ENCODE measurements around the gene GLB1L2.

GLB1L2 gene

GRCh38 chr11:134352111-134352510, 20.3 kb downstream of the GLB1L2 start:
- no peak for TF ChIP-seq GATA3 (IDR thresholded peaks at IDR 0.05; ENCODE audit: low read depth, low read length)
- TF ChIP-seq GATA2 (IDR thresholded peaks at IDR 0.05; ENCODE audit: low read depth, low read length): no peak

GRCh38 chr11:134355136-134355535, 23.3 kb downstream of the GLB1L2 start:
- TF ChIP-seq GATA3 (IDR thresholded peaks at IDR 0.05; ENCODE audit: low read depth, low read length) (no peak), GATA2 (IDR thresholded peaks at IDR 0.05; ENCODE audit: low read depth, low read length) (no peak)

DNA sequence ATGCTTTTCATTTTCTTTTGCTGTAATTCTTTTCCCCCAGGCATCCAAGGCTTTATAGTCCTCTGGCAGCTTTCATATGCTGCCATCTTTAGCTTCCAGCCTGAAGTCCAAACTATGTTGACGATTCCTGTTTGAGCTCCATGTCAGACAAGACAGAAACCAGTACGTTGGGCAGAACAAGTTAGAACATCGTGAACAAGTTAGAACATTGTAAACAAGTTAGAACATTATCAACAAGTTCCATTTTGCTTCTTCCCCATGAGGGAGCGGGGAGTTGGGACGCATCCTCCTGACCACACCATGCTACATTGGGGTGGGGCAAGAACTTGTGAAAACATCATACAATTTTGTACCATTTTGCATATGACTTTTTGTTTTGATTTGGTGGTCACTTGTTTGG, 23.9 kb downstream of the GLB1L2 start:
- TF ChIP-seq GATA3 (IDR thresholded peaks at IDR 0.05; ENCODE audit: low read depth, low read length): no peak
- TF ChIP-seq GATA2 (IDR thresholded peaks at IDR 0.05; ENCODE audit: low read depth, low read length): no peak

- TF ChIP-seq GATA2 (IDR thresholded peaks at IDR 0.05; ENCODE audit: low read depth, low read length): no peak
- no peak for TF ChIP-seq GATA3 (IDR thresholded peaks at IDR 0.05; ENCODE audit: low read depth, low read length)
These were observed 25.1 kb downstream of the GLB1L2 start for GRCh38 chr11:134356656-134357544.

DNA sequence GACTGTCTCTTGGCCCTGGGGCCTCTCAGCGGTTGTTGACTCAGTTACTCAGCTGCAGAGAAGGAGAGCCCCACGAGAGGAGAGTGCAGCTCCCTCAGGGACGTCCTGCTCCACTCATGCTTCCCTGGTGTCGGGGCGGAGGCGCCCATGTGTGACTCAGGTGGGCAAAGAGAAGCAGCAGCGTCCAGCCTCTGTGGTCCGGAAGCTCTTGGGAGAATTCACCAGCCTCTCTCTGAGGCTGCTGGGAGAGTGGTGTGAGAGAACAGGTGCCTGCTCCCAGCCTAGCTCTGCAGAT, 25.7 kb downstream of the GLB1L2 start:
- TF ChIP-seq GATA2 (IDR thresholded peaks at IDR 0.05; ENCODE audit: low read depth, low read length) (no peak), GATA3 (IDR thresholded peaks at IDR 0.05; ENCODE audit: low read depth, low read length) (no peak)

GRCh38 chr11:134358165-134358855, 26.5 kb downstream of the GLB1L2 start:
- TF ChIP-seq GATA2 (IDR thresholded peaks at IDR 0.05; ENCODE audit: low read depth, low read length): no peak
- no peak for TF ChIP-seq GATA3 (IDR thresholded peaks at IDR 0.05; ENCODE audit: low read depth, low read length)

- TF ChIP-seq GATA3 (IDR thresholded peaks at IDR 0.05; ENCODE audit: low read depth, low read length) (no peak), GATA2 (IDR thresholded peaks at IDR 0.05; ENCODE audit: low read depth, low read length) (no peak)
These were observed 27.2 kb downstream of the GLB1L2 start for GRCh38 chr11:134358856-134359490.

DNA sequence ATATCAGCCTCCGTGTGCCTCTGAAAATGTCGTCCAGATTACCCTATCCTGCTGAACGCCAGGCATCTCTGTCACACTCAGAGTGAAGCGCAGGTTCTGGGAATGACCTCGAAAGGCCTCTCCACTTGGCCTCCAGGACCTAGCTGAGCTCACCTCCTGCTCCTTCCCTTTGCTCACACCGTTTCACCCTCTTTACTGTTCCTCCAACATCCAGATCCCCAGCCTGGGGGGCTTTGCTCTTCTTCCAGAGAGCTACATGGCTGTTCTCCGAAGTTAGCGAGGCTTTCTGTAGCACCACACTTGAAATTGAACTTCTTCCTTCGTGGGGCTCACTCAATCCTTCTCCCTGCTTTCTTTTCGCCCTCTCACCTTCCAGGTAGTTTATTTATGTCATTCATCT, 27.9 kb downstream of the GLB1L2 start:
- TF ChIP-seq GATA2 (IDR thresholded peaks at IDR 0.05; ENCODE audit: low read depth, low read length) (no peak), GATA3 (IDR thresholded peaks at IDR 0.05; ENCODE audit: low read depth, low read length) (no peak)

DNA sequence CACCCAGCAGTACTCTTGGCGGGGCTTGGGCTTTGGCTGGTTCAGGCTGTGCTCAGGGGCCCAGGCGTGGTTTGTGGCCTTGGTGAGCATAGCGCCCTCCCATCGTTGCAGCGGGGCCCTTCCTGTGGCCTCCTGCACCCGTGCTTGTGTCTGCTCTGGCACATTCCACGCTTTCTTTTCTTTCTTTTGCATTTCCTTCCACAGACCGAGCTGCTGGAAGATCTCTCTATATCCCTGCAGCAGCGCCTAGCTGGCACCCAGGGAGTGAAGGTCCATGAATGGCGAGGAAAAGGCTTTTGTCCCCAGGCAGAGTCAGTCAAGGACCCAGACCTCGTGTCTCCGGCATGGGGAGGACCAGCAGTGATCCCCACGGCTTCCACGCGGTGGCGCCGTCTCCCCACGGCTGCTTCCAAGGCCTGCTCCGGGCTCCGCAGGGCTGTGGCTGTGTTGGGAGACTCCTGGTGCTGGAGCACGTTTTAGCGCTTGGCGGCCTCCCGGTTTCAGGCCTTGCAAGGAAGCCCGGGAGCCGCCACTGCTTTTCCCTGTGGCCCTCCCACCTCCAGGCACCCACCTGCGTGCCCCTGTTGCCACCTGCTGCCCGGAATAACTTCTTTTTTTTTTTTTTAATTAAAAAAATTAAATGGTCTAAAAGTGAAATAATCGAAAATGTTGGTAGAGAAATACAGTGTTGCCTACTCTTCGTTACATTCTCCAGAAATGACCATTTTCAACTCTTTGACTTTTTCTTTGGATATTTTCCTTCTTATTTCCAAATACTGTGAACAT, 28.5 kb downstream of the GLB1L2 start:
- TF ChIP-seq GATA2 (IDR thresholded peaks at IDR 0.05; ENCODE audit: low read depth, low read length): no peak
- no peak for TF ChIP-seq GATA3 (IDR thresholded peaks at IDR 0.05; ENCODE audit: low read depth, low read length)

- TF ChIP-seq GATA3 (IDR thresholded peaks at IDR 0.05; ENCODE audit: low read depth, low read length) (no peak), GATA2 (IDR thresholded peaks at IDR 0.05; ENCODE audit: low read depth, low read length) (no peak)
These were observed 29.9 kb downstream of the GLB1L2 start for GRCh38 chr11:134361661-134362060.

DNA sequence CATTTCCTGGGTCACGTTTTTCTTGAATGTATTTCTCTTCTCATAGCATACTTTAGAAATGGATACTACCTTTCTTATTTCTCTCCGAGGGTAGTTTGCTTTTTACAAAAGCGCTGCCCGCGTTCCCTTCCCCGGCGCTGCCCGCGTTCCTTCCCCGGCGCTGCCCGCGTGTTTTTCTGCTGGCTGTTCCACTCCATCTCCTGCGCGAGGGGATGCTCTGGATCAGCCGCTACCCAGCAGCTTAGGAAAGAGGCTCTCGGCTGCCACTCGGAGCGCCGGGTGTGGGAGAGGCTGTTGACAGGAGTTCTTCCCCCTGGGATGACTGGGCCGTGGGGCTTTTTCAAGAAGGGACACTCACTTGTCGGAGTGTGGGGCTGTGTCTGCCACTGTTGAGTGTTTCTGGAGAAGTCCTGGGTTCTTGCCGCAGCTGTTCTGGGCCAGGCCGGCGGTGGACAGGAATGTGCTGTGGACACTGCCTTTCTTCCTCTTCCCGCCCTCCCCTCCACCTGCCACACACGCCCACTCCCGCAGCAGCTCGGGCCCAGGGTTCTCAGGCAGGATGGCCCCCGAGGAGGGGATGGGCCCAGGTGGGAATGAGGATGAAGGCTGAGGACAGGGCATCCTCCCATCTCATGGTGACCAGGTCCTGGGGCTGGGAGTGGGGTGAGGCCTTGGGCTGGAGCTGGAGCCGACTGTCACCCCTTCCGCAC, 30.6 kb downstream of the GLB1L2 start:
- no peak for TF ChIP-seq GATA2 (IDR thresholded peaks at IDR 0.05; ENCODE audit: low read depth, low read length)
- TF ChIP-seq GATA3 (IDR thresholded peaks at IDR 0.05; ENCODE audit: low read depth, low read length): no peak

DNA sequence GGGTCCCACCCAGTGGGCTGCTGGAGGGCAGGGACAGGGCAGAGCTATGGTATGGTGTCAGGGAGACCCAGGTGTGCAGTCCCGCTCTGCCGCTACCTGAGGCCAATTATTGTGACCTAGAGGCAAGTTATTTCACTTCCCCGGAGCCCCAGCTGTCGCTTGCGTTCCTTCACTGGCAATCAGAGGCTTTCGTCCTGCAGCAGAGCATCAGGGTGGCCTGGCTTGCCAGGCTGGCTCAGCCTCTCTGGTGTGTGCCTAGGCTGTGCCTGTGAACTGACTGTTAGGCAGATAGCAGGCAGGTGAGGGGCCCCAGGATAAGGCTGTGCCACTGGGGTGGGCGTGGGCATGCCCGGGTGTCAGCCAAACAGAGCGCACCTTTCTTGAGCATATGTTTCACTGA, 31.4 kb downstream of the GLB1L2 start:
- TF ChIP-seq GATA3 (IDR thresholded peaks at IDR 0.05; ENCODE audit: low read depth, low read length) (no peak), GATA2 (IDR thresholded peaks at IDR 0.05; ENCODE audit: low read depth, low read length) (no peak)

- TF ChIP-seq GATA2 (IDR thresholded peaks at IDR 0.05; ENCODE audit: low read depth, low read length): no peak
- no peak for TF ChIP-seq GATA3 (IDR thresholded peaks at IDR 0.05; ENCODE audit: low read depth, low read length)
These were observed 31.8 kb downstream of the GLB1L2 start for GRCh38 chr11:134363592-134363991.
